ENCODE measurements around the gene DPAGT1.

GRCh38 chr11:119116601-119117000 is 14.9 kb upstream of the DPAGT1 start:
- TF ChIP-seq CTCF (conservative IDR thresholded peaks at IDR 0.05; ENCODE audit: low read depth, low read length) (no peak), EZH2 (IDR thresholded peaks at IDR 0.05; ENCODE audit: borderline replicate concordance, low read depth, low read length, poor library complexity, severe bottlenecking) (no peak)
